Gastrocnemius medialis (tissue), 4 donors: ENCODE results near the gene CHST8. TPM values are rescaled to one million over a fixed set of nuclear protein-coding genes. Genes with fewer than 3 reads are reported as not detected.

Source experiments
- ATAC-seq, 2 donors: fragments of 150-250 bp; one replicate each; pipeline ENCODE4 v1.9.1; 2016
- DNase-seq, 2 donors: peaks; one replicate each; pipeline ENCODE4 v3.0.0-alpha.2; 2019
- H3K27ac ChIP-seq, 4 donors: fragments of 200-600 bp; sonication (generic); 1 replicate in 1 of 4; 2 replicates in 3 of 4; pipeline ENCODE4 v1.5.1; 2016 to 2018; ENCODE audit warnings: mild to moderate bottlenecking in 2 of 4, moderate library complexity in 1 of 4
- H3K27me3 ChIP-seq, 3 donors: fragments of 200-600 bp; sonication (generic) in 2 of 3; 1 replicate in 1 of 3; 2 replicates in 2 of 3; pipeline versions ENCODE4 v1.5.1 to v1.6.0; 2016 to 2019; ENCODE audit warnings: mild to moderate bottlenecking in 1 of 3, moderate library complexity in 1 of 3
- H3K36me3 ChIP-seq, 2 donors: fragments of 200-600 bp; sonication (generic) in 1 of 2; one replicate each; pipeline ENCODE4 v1.5.1; 2017 to 2018
- H3K4me1 ChIP-seq, 2 donors: fragments of 200-600 bp; sonication (generic) in 1 of 2; one replicate each; pipeline ENCODE4 v1.5.1; 2016 to 2017; ENCODE audit warnings: mild to moderate bottlenecking in 2 of 2
- H3K4me3 ChIP-seq, 4 donors: fragments of 200-600 bp; sonication (generic) in 3 of 4; 1 replicate in 1 of 4; 2 replicates in 3 of 4; pipeline ENCODE4 v1.5.1; 2016 to 2019; ENCODE audit warnings: mild to moderate bottlenecking in 2 of 4
- H3K9me3 ChIP-seq, 3 donors: fragments of 200-600 bp; sonication (generic) in 2 of 3; 1 replicate in 1 of 3; 2 replicates in 2 of 3; pipeline ENCODE4 v1.5.1; 2016 to 2019
- POLR2A ChIP-seq, 2 donors: fragments of 450-650 bp; IDR thresholded peaks; one replicate each; pipeline ENCODE4 v1.6.1; 2017; ENCODE audit warnings: antibody characterized with exemption in 2 of 2, mild to moderate bottlenecking in 2 of 2, moderate library complexity in 2 of 2
- in situ Hi-C, 4 donors: fragments of 200-750 bp; cut with MboI; loops; one replicate each; pipeline versions ENCODE4 v1.15.0 to v1.8.0; 2017; ENCODE audit warnings: low sequenced_read_pairs in 4 of 4
- intact Hi-C: fragments of 100-400 bp; cut with DNase I; formaldehyde crosslinking; loops from one replicate; pipeline ENCODE4 v1.15.1; 2023; ENCODE audit warnings: low total_unique reads
- total RNA-seq, 4 donors: library from RNA; depleted of rRNA; stranded (reverse); fragments of >200 nt; gene quantifications; one replicate each; pipeline versions ENCODE4 v1.1.0 to v1.2.3, GENCODE V29; 2016
- TF ChIP-seq, protein P1 (sequence below), 5 experiments: fragments of 450-650 bp in 3 of 5; fragments of 200-600 bp in 2 of 5; sonication (generic) in 2 of 5; IDR thresholded peaks in 4 of 5; conservative IDR thresholded peaks in 1 of 5; 1 replicate in 4 of 5; 2 replicates in 1 of 5; pipeline ENCODE4 v1.5.1; 2016 to 2019; ENCODE audit warnings: antibody characterized with exemption in 5 of 5, mild to moderate bottlenecking in 3 of 5, moderate library complexity in 3 of 5

CHST8 gene
- total RNA-seq, 4 donors from 2014 or later = 0.29 to 0.46 TPM; not detected in 2

GRCh38 chr19:33797802-33798671 lies 176.3 kb downstream of the CHST8 start:
- intact Hi-C loops (loop anchor here (5.0 kb wide), 1 partner anchor 299 kb away; no protein-coding TSS in a partner anchor), in situ Hi-C loops (loop anchor here in 2 of 4 donors (25.0 kb wide), 2 partner anchors 189 to 289 kb away; no protein-coding TSS in a partner anchor)
- Histone ChIP-seq H3K27ac (peak overlapping the region; percentile 80 to 82 (median 80)), H3K4me3 (peak overlapping the region; percentile 67 to 81 (median 72)), H3K36me3 (no peaks in the 10 kb centered on the region), H3K4me1 (peaks cover 0 to 19% of the 10 kb centered on the region in 2 donors), H3K9me3 (no peaks in the 10 kb centered on the region), H3K27me3 (peaks cover 2 to 12% (median 6%) of the 10 kb centered on the region in 3 donors)
- ATAC-seq = no peak
- DNase-seq = no peak
- TF ChIP-seq, protein P1, sequence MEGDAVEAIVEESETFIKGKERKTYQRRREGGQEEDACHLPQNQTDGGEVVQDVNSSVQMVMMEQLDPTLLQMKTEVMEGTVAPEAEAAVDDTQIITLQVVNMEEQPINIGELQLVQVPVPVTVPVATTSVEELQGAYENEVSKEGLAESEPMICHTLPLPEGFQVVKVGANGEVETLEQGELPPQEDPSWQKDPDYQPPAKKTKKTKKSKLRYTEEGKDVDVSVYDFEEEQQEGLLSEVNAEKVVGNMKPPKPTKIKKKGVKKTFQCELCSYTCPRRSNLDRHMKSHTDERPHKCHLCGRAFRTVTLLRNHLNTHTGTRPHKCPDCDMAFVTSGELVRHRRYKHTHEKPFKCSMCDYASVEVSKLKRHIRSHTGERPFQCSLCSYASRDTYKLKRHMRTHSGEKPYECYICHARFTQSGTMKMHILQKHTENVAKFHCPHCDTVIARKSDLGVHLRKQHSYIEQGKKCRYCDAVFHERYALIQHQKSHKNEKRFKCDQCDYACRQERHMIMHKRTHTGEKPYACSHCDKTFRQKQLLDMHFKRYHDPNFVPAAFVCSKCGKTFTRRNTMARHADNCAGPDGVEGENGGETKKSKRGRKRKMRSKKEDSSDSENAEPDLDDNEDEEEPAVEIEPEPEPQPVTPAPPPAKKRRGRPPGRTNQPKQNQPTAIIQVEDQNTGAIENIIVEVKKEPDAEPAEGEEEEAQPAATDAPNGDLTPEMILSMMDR (IDR thresholded peaks at IDR 0.05 in 4 of 5, conservative IDR thresholded peaks at IDR 0.05 in 1 of 5) = no peak
- TF ChIP-seq POLR2A (IDR thresholded peaks at IDR 0.05) = no peak

- intact Hi-C loops = loop anchor here (5.0 kb wide), 1 partner anchor 299 kb away; no protein-coding TSS in a partner anchor
- Histone ChIP-seq H3K4me3 (peak overlapping the region; percentile 67 to 81 (median 72)), H3K27ac (peak overlapping the region; percentile 80 to 82 (median 80)), H3K36me3 (no peaks in the 10 kb centered on the region), H3K27me3 (peaks cover 2 to 12% (median 6%) of the 10 kb centered on the region in 3 donors), H3K4me1 (peaks cover 0 to 19% of the 10 kb centered on the region in 2 donors), H3K9me3 (no peaks in the 10 kb centered on the region)
- ATAC-seq (no peak), DNase-seq (no peak)
- in situ Hi-C loops = loop anchor here in 2 of 4 donors (25.0 kb wide), 2 partner anchors 189 to 289 kb away; no protein-coding TSS in a partner anchor
- TF ChIP-seq, protein P1 (IDR thresholded peaks at IDR 0.05 in 4 of 5, conservative IDR thresholded peaks at IDR 0.05 in 1 of 5) = no peak
- TF ChIP-seq POLR2A (IDR thresholded peaks at IDR 0.05) = no peak
Observed at GRCh38 chr19:33798681-33799111, 176.9 kb downstream of the CHST8 start.

DNA sequence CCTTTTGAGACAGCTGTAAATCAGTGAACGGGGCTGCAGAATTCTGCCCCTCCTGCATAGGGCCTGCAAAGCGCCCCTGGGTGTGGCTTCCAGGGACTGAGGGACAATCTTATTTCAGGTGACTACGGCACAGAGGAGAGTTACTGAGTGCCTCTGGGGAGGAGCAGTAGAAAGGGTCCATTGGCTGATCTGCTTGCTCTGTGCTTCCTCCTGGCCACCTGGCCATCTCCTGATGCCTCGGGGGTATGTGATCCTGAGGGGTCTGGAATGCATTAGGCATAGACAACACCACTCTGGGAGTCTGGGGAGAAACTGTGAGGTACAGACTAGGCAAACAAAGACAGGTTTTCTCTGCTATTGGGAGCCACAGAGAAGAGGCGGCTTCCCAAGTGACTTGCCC lies 177.7 kb downstream of the CHST8 start:
- intact Hi-C loops = loop anchor here (5.0 kb wide), 1 partner anchor 298 kb away; no protein-coding TSS in a partner anchor
- H3K4me1 ChIP-seq = peaks cover 0 to 17% of the 10 kb centered on the region in 2 donors

DNA sequence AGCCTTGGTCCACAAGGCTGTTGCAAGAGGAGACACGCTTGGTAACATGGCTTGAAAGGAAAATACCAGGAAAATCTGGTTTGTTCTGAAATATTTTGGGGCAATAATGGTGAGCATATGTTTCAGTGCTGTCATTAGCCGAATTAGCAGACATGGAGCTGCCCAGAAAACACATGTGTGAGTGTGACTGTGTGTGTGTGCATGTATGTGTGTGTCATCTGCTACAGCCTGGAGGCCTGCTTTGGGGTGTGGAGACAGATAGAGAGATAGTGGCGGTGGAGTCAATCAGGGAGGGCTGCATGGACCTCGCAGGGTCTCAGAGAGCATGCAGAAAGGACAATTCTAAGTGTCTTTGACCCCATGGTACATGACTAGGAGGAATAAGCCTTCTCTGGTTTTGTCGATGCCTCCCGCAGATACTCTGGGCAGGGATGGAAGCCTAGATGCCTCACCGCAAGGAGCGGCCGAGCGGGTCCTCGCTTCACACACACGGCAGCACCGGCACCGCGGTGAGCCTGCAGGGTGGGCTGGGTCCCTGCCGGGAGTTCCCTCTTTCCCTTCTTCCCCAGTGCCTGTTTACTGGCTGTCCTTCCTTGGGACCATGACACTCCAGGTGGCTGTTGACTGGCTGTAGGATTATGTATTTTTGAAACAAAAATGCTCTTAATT lies 178.4 kb downstream of the CHST8 start:
- DNase-seq (no peak), ATAC-seq (no peak)
- Histone ChIP-seq H3K36me3 (no peaks in the 10 kb centered on the region), H3K27ac (no peak overlapping the region), H3K27me3 (peaks cover 0 to 12% (median 2%) of the 10 kb centered on the region in 3 donors), H3K9me3 (no peaks in the 10 kb centered on the region), H3K4me1 (peaks cover 0 to 12% of the 10 kb centered on the region in 2 donors), H3K4me3 (no peak overlapping the region)
- in situ Hi-C loops = no loop called here
- intact Hi-C loops = no loop called here
- no peak for TF ChIP-seq POLR2A (IDR thresholded peaks at IDR 0.05)
- TF ChIP-seq, protein P1 (IDR thresholded peaks at IDR 0.05 in 4 of 5, conservative IDR thresholded peaks at IDR 0.05 in 1 of 5) = no peak

More for the DNA sequence above, 177.7 kb downstream of the CHST8 start:
- no peak for ATAC-seq
- in situ Hi-C loops = loop anchor here in 2 of 4 donors (25.0 kb wide), 2 partner anchors 188 to 288 kb away; no protein-coding TSS in a partner anchor
- no peak for DNase-seq
- peaks cover 2 to 12% (median 6%) of the 10 kb centered on the region in 3 donors for H3K27me3 ChIP-seq
- H3K27ac ChIP-seq = no peak overlapping the region
- no peaks in the 10 kb centered on the region for H3K36me3 ChIP-seq
- H3K9me3 ChIP-seq = no peaks in the 10 kb centered on the region
- H3K4me3 ChIP-seq = no peak overlapping the region
- TF ChIP-seq, protein P1 (IDR thresholded peaks at IDR 0.05 in 4 of 5, conservative IDR thresholded peaks at IDR 0.05 in 1 of 5) = no peak
- no peak for TF ChIP-seq POLR2A (IDR thresholded peaks at IDR 0.05)
